ENCODE data around the gene STPG2. TPM values are rescaled to one million over a fixed set of nuclear protein-coding genes. Genes with fewer than 3 reads are reported as not detected.

Gene STPG2
- total RNA-seq, 1 experiment from 2014 or later, result not detected

GRCh38 chr4:97912156-97912555, 231.1 kb downstream of the STPG2 start:
- CTCF ChIA-PET, result no interaction called here
- no TSS peak for BruUV-seq (replicated peaks)
- in situ Hi-C loops (cut with HindIII; ENCODE audit: low pct_unique_long_range_greater_than_20kb, low sequenced_read_pairs) (no loop called here), intact Hi-C loops (cut with micrococcal nuclease; ENCODE audit: unreplicated experiment) (no loop called here)
- H3K4me3 ChIP-seq (ENCODE audit: low read depth in 2 of 2, low read length in 2 of 2), result no peak overlapping the region
- no peaks in the 10 kb centered on the region for H3K4me1 ChIP-seq (ENCODE audit: control insufficient read depth, insufficient read depth, low read length)
- POLR2A ChIA-PET, result no interaction called here
- no peaks in the 10 kb centered on the region for H3K9me3 ChIP-seq (ENCODE audit: control insufficient read depth, insufficient read depth, low read depth, low read length)
- H3K27ac ChIP-seq (ENCODE audit: low read length), result no peak overlapping the region
- no peaks in the 10 kb centered on the region for H3K36me3 ChIP-seq (ENCODE audit: control insufficient read depth, insufficient read depth, low read length)
- TF ChIP-seq TCF7L2 (IDR thresholded peaks at IDR 0.05; ENCODE audit: low read depth, low read length), result no peak
- no peak for TF ChIP-seq SIN3A (IDR thresholded peaks at IDR 0.05; ENCODE audit: borderline replicate concordance, insufficient read depth, low read depth, low read length)
- TF ChIP-seq CTCF (IDR thresholded peaks at IDR 0.05), result no peak
- TF ChIP-seq POLR2AphosphoS5 (IDR thresholded peaks at IDR 0.05; ENCODE audit: low read depth, low read length), result no peak
- no peak for TF ChIP-seq REST (IDR thresholded peaks at IDR 0.05; ENCODE audit: insufficient read depth in 1 of 2, low read depth in 2 of 2, low read length in 1 of 2)
- ATAC-seq (no peak), DNase-seq (ENCODE audit: low read depth, low spot score) (no peak)
- H3K27me3 ChIP-seq (ENCODE audit: control insufficient read depth, insufficient read depth, low read length), result no peaks in the 10 kb centered on the region

GRCh38 chr4:97911236-97911906, 231.9 kb downstream of the STPG2 start:
- intact Hi-C loops (cut with micrococcal nuclease; ENCODE audit: unreplicated experiment) (no loop called here), in situ Hi-C loops (cut with HindIII; ENCODE audit: low pct_unique_long_range_greater_than_20kb, low sequenced_read_pairs) (no loop called here)
- no TSS peak for BruUV-seq (replicated peaks)
- no peak for ATAC-seq
- no peak for DNase-seq (ENCODE audit: low read depth, low spot score)
- no peak for TF ChIP-seq REST (IDR thresholded peaks at IDR 0.05; ENCODE audit: insufficient read depth in 1 of 2, low read depth in 2 of 2, low read length in 1 of 2)
- no peak for TF ChIP-seq CTCF (IDR thresholded peaks at IDR 0.05)
- H3K4me3 ChIP-seq (ENCODE audit: low read depth in 2 of 2, low read length in 2 of 2), result no peak overlapping the region
- CTCF ChIA-PET, result no interaction called here
- no peaks in the 10 kb centered on the region for H3K9me3 ChIP-seq (ENCODE audit: control insufficient read depth, insufficient read depth, low read depth, low read length)
- no peaks in the 10 kb centered on the region for H3K4me1 ChIP-seq (ENCODE audit: control insufficient read depth, insufficient read depth, low read length)
- H3K27me3 ChIP-seq (ENCODE audit: control insufficient read depth, insufficient read depth, low read length), result no peaks in the 10 kb centered on the region
- H3K36me3 ChIP-seq (ENCODE audit: control insufficient read depth, insufficient read depth, low read length), result no peaks in the 10 kb centered on the region
- no peak overlapping the region for H3K27ac ChIP-seq (ENCODE audit: low read length)
- POLR2A ChIA-PET, result no interaction called here

Measured in Panc1 (cell line).